GM19240 (cell line): ENCODE results near the gene TOMT.

ENCODE experiments used
- DNase-seq: peaks from one replicate; pipeline ENCODE4 v3.0.0; 2011; ENCODE audit warnings: low spot score; ENCODE audit not compliant: insufficient read length

The TOMT gene

DNA sequence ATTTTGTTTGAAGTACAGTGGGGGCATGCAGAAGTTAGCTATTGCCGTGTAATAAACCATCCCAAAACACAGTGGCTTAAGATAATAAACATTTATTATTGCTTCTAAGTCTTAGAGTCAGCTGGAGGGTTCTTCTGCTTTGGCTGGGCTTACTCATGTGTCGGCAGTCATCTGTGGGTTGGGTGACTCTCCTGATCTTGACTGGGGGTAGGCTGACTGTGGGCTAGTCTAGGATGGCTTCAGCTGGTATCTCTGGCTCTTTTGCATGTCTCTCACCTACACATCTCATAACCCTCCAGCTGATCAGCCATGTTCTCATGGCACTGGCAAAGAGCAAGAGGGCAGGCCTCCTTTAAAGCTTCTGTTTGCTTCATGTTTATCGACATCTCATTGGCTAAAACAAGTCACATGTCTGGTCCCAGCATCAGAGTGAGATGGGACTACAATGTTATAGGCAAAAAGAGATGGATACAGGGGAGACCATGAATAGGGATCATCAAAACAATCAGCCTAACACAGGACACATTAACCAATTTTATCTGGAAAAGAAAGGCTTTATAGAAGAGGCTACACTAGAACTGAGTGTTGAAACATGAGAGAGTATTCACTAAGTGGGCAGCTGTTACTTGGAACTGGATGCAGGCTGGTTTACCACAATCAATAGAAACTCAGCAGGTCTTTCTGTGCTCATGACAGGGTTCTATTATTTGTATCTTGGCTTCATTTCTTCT is 19.9 kb upstream of the TOMT start:
- DNase-seq = no peak

DNA sequence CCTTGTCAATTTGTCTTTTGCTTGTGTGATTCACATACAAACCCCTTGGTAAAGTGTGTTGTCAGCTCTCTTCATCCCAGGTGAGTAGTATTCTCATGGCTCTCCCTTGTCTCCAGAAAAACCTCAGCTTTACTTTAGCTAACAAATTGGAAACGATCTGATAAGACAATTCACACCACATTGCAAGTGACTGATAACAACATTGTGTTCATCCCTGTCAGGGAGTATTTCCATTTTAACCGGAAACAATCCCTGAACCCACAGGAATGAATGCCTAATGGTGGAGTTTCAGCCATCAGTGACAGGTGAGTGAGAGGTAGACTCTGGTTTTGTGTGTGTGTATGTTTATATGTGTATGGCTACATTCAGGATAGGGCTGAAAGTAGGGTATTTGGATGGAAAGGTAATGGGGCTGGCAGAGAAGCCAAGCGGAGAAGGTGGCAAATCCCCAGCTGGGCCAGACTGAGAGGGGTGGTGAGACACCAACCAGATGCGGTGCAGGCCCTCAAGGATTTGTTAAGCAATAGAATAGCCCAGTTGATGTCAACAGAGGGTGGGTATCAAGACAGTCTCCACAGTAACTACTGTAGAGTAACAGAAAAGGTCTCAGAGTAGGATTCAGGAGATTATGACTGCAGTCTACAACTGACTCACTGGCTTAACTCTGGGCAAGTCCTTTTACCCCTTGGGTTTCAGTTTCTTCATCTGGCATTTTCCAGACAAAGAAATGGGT is 17.5 kb upstream of the TOMT start:
- DNase-seq = no peak

DNA sequence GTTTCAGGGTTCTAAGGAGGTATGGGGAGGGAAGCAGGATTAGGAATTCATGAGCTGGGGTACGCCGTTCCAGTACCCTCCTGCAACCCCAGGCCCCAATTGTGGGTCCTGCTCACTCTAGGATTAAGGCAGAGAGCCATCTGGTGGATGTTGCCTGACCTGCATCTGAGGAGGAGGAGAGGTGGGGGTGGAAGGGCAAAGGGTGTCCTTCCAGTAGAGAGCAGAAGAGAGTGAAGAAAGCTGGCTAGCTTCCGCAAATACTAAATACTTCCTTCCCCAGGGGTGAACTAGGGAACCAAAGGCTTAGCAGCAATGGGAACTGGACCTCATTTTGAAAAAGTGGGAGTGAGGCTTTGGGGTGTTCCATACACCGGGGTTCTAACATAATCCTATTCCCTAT is 14.4 kb upstream of the TOMT start:
- peak; percentile 69 for DNase-seq

DNA sequence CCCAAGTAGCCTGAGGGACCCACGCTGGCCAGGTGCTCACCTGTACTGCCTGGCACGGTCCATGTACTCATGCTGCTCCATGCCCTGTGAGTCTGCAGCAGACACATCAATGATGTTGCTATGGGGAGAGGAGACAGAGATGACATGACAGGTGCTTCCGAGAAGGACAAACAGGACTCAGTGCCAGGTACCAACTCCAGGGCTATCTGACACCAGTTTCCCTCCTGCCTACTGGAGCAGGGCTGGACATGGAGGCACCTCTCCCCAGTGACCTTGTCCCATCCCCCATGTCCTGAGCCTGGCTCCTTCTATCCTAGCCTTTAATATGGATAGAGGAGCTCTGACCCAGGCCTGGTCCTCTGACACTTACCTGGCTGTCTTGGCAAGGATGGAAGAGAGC is 7.0 kb upstream of the TOMT start:
- DNase-seq = no peak

DNA sequence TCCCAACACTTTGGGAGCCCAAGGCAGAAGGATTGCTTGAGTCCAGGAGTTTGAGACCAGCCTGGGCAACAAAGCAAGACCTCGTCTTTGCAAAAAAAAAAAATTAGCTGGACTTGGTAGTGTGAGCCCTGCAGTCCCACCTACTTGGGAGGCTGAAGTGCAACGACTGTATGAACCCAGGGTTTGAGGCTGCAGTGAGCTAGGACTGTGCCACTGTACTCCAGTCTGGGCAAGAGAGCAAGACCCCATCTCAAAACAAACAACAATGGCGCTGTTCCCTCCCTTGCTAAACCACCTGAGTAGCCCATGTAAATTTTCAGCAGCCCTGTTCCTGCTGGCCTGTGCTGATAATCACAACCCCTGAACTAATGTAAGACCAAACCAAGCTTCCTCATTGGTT is 5.7 kb upstream of the TOMT start:
- DNase-seq = no peak

DNA sequence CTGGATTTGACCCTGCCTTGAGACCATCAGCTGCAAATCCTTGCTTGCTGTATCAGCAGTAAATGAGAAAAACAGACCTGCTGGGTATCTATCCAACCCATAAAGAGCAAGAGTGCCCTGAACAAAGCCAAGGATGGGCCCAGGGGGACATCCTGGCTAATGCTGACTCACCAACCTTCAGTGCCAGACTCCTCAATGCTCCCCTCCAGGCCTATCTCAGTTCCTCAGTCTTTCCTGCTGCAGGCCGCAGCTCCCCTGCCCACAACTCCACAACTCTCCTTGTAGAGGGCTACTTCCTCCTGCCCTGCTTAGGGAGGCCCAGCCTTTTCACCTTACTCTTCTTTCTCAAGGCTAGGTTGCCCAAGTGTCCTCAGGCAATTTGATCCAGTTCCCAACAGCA is 5.3 kb upstream of the TOMT start:
- no peak for DNase-seq

DNA sequence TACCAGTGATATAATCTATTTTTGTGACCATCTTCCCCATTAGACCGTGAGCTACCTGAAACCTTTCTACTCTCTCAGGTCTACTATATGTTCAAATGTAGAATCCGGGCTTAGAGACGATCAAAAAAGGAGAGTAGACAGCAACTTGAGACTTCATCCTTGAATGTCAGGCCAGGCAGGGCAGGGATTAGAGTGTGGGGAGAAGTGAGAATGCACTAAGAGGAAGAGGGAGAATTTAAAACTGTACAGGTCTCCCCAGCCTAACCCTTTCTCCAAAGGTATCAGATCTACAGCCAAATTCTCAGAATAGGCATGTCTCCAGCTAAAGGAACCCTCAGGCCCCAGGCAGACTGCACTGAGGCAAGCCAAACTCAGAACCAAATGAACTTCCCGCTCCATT is 3.6 kb upstream of the TOMT start:
- no peak for DNase-seq

DNA sequence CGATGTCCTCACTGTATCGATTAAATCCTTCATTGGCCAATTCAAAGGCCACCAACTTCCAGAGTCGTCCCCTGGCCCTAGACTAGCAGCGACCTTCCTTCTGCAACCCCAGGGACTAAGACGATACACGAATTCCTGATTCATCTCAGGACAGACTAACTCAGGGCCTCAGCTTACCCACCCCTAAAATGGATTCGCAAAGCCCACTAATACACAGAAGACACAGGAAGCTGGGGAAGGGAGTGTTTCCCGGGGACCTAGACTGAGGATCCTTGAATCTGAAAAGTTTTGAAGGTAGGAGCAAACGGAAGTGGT is 3.1 kb upstream of the TOMT start:
- DNase-seq = no peak

DNA sequence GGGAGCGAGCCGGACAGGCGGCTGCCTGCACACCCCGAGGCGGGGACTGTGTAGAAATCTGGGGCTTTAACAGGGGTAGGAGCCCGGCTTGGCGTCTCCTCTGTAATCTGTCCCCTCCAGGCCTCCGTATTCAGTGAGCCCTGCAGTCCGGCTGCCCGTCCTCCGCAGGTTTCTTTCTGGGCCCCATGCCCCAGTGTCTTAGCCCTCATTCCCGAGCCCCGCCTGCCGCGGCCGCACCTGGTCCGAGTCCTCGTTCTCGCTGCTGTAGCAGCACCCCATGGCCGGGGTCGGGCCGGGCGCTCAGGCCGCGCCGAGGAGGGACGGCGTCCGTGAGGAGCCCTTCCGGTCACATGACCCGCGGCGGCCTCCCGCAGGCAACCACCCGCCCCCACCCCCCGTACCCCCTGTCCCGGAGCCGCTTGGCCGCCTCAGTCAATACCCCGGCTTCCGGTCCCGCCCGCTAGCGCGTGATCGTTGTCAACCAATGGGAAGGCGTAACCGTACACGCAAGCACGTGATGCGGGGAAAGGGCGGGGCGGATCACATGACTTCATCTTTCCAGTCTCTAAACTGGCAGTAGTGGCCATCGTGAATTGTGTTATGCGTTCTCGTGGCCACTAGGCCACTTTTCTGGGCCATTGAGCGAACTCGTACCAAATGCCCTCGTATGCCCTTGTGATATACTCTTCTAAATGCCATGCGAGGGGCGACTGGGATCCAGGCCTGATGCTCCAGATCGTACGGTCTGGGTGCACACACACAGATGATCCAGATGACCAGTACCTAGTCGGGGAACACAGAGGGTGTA is 2.6 kb upstream of the TOMT start, which contains the start of gene LAMTOR1:
LAMTOR1 (minus strand) TSS at position 352 of the 808 bp plus-strand sequence; CDS start at position 279, 73 bp downstream.
- peak; percentile 87 for DNase-seq

DNA sequence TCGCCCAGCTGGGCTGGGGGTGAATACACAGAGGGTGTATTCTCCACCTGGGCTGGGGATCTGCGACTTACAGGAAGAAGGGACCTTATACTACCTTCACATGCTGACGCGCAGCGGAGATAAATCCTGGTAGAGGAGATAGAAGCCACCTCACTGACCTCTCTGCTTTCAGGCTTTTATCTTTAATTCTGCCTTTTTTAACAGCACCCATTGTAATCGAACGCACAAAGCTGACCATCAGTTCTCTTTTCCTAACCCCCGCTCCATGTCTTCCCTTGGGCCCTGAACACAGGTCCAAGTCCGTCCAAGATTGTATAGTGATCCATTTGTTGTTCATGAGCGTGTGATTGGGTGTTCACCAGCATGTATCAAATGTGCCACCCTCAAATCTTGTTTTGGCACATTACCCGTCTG is 2.0 kb upstream of the TOMT start:
- DNase-seq = no peak

DNA sequence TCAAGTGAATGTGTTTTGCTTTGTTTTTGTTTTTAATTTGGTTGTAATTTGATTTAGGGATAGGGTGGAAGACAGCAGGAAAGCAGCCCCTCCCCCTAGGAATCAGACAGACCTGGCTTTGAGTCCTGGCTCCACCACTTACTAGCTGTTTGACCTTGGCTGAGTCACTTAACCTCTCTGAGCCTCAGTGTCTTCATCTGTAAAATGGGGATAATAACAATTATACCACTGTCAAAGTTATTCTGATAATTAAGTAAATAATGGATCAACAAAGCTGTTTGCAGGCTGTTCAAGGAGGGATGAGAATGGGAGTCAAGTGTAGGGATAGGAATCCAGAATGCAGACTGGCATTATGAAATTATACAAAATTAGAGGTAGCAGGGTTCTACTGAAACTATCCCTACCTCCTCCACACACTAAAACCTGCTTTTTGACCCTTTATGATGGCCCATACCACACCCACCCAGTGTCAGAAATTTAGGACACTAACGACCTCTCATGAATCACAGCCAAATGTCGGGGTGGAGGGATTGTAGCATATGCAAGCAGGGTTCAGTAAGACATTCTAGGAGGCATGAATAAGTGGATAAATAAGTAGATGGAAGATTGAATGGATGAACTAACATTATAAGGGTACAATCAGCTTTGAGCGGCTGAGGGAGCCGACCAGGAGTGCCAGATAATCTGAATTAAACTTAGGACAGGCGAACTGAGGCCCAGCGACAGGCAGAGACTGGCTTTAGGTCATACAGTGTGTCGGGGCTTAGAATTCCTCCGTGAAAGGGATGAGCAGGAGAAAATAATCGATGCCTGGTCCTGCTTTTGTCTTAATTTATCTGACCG is 5.8 kb downstream of the TOMT start:
- DNase-seq = no peak

DNA sequence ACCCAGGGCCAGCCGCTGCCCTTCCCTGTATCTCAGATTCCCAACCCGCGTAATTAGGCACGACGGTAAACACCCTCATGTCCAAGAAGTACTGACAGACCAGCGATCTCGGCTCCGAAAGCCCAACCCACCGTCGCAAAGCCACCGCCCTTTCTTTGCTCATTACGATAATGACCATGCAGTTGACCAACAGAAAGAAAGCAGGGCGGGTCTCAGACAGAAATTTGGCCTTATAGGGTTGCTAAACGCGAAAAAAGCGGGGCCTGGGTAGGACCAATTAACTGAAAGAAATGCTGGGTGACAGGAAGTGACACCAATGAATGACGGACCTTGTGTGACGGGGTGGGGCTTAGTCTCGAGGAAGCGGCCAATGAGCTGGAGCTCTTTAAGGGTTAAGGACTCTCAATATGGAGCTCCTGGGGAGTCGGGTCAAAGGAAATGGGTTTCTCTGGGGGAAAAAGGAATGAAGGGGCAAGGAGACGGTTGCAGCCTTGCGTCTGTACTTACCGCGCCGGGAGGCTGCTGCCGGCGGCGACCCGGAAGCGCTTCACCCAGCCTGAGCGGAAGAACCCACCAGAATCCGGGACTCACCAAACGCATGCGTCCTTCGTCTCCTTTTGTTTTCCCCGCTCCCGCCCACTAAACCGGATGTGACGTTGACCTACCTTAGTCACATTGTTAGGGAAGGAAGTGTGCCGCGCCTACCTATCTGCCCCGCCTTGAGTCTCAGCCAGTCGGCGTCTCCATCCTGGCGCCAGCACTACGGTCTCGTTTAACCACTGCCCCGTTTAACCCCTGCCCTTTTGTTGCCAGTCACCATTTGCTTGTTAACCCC is 6.6 kb downstream of the TOMT start, which contains the start of gene ANAPC15:
ANAPC15 (minus strand) TSS at position 553 of the 835 bp plus-strand sequence. CDS start 1,419 bp downstream, outside the sequence.
- DNase-seq = peak; percentile 88

DNA sequence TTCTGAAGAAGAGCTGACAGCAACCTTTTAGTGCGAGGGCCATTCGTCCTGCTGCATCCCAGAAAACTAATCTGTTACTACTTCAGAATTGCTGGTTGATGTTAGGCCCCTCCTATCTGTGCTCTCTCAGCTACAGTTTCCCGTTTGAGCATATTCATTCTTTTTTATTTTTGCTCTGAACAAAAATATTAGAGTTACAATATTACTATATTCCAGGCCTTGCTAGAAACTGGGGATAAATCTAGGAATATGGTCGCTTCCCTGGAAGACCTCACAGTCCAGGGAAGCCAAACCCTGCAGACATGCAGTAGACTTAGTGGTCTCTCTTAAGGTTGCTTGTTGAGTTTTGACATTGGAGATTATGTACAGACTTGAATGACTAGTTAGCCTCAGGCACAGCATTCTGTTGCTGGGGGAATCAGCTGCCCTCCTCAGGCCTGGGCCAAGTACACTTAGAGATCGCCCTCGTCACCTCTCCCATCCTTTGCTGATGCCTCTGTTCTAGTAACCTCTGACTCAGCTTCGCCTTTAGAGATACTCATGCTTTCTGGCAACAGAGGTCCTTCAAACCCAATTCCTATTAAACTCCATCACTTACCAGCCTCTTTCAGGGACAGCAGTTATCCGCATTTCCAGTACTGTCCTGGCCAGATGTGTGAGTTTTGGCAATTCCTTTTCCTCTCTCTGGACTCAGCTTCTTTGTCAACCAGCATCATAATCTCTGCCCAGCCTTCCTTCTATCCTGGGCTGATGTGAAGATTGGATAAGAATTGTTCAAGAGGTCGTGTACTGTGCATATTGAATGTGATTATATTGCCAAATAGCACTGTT is 7.5 kb downstream of the TOMT start:
- no peak for DNase-seq

DNA sequence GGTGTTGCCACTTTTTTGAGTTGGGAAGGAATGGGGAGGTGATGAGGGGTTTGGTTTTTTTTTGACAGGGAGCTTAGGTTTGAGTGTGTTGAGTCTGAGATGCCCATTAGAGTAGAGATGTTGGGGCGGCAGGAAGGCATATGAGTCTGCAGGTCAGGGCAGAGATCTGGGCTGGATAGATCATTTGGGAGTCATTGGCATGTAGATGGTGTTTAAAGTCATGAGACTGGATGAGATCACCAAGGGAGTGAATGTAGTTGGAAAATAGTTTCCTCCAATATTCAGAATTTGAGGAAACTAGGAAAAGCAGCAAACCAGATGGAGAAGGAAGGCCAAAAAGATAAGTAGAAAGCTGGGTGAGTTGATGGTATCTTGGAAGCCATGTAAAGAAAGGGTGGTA is 8.8 kb downstream of the TOMT start:
- no peak for DNase-seq

DNA sequence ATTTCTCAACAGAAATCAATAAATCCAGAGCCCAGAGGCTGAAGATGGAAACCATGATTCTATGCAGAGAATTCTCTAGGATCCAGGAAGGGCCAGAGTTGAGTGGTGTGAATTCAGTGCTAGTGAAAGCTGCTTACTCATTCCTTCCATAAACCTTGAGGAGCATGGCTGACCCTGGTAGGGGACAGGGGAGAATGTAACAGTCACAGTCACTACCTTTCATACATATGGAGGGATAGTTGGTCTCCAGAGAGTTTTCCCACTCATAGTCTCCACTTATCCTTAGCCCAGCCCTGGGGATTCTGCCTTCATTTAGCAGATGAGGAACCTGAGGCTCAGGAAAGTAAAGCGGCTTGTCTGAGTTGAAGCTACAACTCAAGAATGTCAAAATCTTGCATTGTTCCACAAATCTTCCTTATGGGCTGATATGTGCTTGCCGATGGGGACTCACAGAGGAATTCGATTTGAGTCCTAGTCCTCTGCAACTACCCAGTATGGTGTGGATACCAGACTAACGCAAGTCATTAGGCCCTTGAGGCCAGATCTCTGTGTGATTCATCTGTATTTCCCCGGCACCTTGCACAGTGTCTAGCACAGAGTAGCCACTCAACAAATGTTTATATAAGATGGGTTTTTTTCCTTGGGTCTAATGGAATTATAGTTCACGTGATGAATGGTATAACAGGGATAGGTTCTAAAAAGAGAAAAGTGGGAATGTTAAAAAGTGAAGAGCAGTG is 10.5 kb downstream of the TOMT start:
- DNase-seq = no peak

DNA sequence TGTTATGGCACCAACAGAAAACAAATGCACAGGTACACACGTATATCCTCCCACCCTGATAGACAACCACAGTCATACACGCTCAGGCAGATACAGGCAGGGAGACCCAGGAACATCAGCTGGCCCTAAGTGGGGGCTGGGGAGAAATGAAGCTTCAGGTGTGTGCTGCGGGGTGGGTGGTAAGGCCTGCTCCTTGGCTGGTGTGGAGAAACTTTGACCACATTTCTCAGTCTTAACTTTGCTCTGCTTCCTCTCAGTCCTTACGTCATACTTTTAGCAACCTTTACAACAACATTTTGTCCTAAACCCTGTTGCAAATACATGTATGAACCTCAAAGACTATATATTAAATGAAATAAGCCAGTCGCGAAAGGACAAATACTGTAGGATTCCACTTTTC is 13.5 kb downstream of the TOMT start:
- DNase-seq = no peak

DNA sequence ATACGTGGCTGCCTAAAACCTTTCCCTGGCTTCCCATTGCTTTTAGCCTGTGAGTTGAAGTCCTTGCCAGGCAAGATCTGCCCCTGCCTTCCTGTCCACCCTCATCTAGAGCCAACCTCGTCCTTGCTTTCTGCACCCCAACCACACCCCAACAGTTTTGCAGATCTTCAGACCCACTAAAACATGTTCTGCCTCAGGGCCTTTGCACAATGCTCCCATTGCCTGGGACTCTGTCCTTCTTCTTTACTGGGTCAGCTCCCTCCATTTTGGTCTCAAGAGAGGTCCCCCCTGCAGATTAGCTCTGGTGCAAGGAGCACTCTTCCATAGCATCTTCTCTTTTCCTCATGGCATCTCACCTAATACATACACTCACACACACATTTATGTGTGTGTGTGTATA is 15.2 kb downstream of the TOMT start:
- no peak for DNase-seq

DNA sequence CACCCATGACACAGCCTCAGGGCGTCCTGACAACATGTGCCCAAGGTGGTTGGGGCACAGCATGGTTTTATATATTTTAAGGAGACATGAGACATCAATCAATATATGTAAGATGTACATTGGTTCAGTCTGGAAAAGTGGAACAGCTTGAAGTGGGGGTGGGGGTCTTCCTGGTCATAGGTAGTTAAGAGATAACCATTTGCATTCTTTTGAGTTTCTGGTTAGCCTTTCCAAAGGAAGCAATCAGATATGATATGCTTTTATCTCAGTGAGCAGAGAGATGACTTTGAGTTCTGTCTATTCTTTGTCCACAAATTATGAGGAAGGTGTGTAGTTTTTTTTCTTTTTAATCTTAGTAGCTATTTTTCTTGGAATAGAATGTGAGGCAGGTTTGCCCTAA is 16.9 kb downstream of the TOMT start:
- no peak for DNase-seq
